Skeletal muscle tissue (tissue), 4 donors: Measurements from ENCODE around the gene UBR2. TPM values are rescaled to one million over a fixed set of nuclear protein-coding genes. Genes with fewer than 3 reads are reported as not detected.
"Not testable (repeated sequence)": the region's sequence is repeated elsewhere in the genome, so short reads cannot be mapped to it uniquely, and the experiment has no call there.

Experiments
- H3K27ac ChIP-seq: one replicate; pipeline ENCODE4 v1.7.0; 2013; ENCODE audit warnings: mild to moderate bottlenecking, low read depth, low read length, inconsistent platforms
- H3K27me3 ChIP-seq, 3 donors: one replicate each; pipeline ENCODE4 v1.7.0; 2013; ENCODE audit warnings: low read length in 3 of 3; ENCODE audit not compliant: control insufficient read depth in 3 of 3, insufficient read depth in 3 of 3
- H3K36me3 ChIP-seq, 3 donors: one replicate each; pipeline ENCODE4 v1.7.0; 2013; ENCODE audit warnings: low read length in 3 of 3; ENCODE audit not compliant: control insufficient read depth in 3 of 3, insufficient read depth in 3 of 3
- H3K4me1 ChIP-seq, 3 donors: one replicate each; pipeline ENCODE4 v1.7.0; 2013; ENCODE audit warnings: low read length in 3 of 3, mild to moderate bottlenecking in 3 of 3; ENCODE audit not compliant: control insufficient read depth in 3 of 3, insufficient read depth in 3 of 3
- H3K4me3 ChIP-seq, 3 donors: one replicate each; pipeline ENCODE4 v1.7.0; 2013; ENCODE audit warnings: low read length in 3 of 3
- H3K9ac ChIP-seq, 3 donors: one replicate each; pipeline ENCODE4 v1.7.0; 2013; ENCODE audit warnings: low read length in 3 of 3, mild to moderate bottlenecking in 3 of 3, moderate library complexity in 2 of 3, low read depth in 1 of 3
- H3K9me3 ChIP-seq, 3 donors: one replicate each; pipeline ENCODE4 v1.7.0; 2013; ENCODE audit warnings: low read length in 3 of 3; ENCODE audit not compliant: control insufficient read depth in 3 of 3
- total RNA-seq: library from RNA; depleted of rRNA; stranded (reverse); fragments of >200 nt; gene quantifications from one replicate; pipeline ENCODE4 v1.2.3, GENCODE V29; 2014
- donor health status: Osteomylitis.

Gene UBR2
- total RNA-seq, 1 donor from 2014 or later = 24.0 TPM

- not testable (repeated sequence) for H3K9me3 ChIP-seq, H3K9ac ChIP-seq, H3K36me3 ChIP-seq, H3K4me3 ChIP-seq, H3K27ac ChIP-seq, H3K27me3 ChIP-seq
- H3K4me1 ChIP-seq = peaks cover 3 to 13% (median 4%) of the 10 kb centered on the region in 3 donors
Observed at GRCh38 chr6:42567237-42567636, 3.4 kb downstream of the UBR2 start.

- no peak overlapping the region for H3K4me3 ChIP-seq
Observed at GRCh38 chr6:42569102-42570028, 5.5 kb downstream of the UBR2 start.

DNA sequence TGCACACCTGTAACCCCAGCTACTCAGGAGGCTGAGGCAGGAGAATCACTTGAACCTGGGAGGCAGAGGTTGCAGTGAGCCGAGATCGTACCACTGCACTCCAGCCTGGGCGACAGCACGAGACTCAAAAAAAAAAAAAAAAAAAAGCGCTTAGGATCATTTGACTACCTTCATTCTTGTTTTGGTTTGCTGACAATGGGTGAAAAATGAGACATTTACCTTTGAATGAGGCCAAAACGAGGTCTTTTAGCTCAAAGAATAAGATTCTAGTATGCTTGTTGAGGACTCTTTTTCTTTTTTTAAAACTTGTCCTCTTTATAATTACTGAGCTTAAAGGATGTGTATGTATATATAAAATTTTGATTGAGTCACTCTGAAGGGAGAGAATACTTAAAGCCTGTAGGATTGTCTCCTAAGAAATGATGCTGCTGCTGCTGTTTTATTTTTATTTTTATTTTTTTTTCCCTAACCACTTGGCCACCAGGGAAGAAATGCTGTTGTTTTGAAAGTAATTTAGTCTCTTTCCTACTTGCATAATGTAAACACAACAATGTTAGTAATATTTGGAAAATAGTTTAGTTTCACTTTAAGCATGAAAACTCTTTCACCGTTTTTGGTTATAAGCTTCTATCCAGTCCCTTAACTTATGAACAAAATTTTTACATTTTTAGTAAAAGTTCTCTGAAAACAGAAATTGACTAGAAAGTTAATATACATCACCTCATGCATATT is 7.9 kb downstream of the UBR2 start:
- H3K4me3 ChIP-seq = no peak overlapping the region
- peaks cover 0 to 6% (median 4%) of the 10 kb centered on the region in 3 donors for H3K36me3 ChIP-seq
- H3K4me1 ChIP-seq = peaks cover 9 to 14% (median 10%) of the 10 kb centered on the region in 3 donors
- H3K27me3 ChIP-seq = no peaks in the 10 kb centered on the region
- H3K9ac ChIP-seq = no peak overlapping the region
- H3K27ac ChIP-seq = no peak overlapping the region
- H3K9me3 ChIP-seq = no peaks in the 10 kb centered on the region

More at GRCh38 chr6:42569102-42570028, 5.5 kb downstream of the UBR2 start:
- H3K9me3 ChIP-seq = no peaks in the 10 kb centered on the region
- no peaks in the 10 kb centered on the region for H3K27me3 ChIP-seq
- H3K27ac ChIP-seq = peak overlapping the region; percentile 31
- peaks cover 4 to 13% (median 5%) of the 10 kb centered on the region in 3 donors for H3K4me1 ChIP-seq
- peaks cover 0 to 4% (median under 1%) of the 10 kb centered on the region in 3 donors for H3K36me3 ChIP-seq
- H3K9ac ChIP-seq = no peak overlapping the region

- H3K27me3 ChIP-seq = no peaks in the 10 kb centered on the region
- H3K9ac ChIP-seq = no peak overlapping the region
- H3K4me3 ChIP-seq = no peak overlapping the region
- H3K4me1 ChIP-seq = peaks cover 6 to 16% (median 10%) of the 10 kb centered on the region in 3 donors
- peaks cover 0 to 6% (median 6%) of the 10 kb centered on the region in 3 donors for H3K36me3 ChIP-seq
- no peaks in the 10 kb centered on the region for H3K9me3 ChIP-seq
- H3K27ac ChIP-seq = no peak overlapping the region
Observed at GRCh38 chr6:42572523-42572922, 8.7 kb downstream of the UBR2 start.

DNA sequence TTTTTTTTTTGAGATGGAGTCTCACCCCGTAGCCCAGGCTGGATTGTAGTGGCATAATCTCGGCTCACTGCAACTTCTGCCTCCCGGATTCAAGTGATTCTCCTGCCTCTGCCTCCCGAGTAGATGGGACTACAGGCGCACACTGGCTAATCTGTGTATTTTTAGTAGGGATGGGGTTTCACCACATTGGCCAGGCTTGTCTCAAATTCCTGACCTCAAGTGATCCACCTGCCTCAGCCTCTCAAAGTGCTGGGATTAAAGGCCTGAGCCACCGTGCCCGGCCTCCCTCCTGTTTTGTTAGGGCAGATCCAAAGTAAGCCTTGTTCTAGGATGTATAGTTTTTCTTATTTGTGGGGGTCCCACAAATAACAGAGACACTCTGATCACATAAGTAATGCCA is 12.7 kb downstream of the UBR2 start:
- H3K27ac ChIP-seq = not testable (repeated sequence)

GRCh38 chr6:42598300-42598699 is 34.5 kb downstream of the UBR2 start:
- Histone ChIP-seq H3K9me3 (no peaks in the 10 kb centered on the region), H3K27ac (no peak overlapping the region), H3K27me3 (no peaks in the 10 kb centered on the region), H3K36me3 (peaks cover 0 to 6% (median 0%) of the 10 kb centered on the region in 3 donors), H3K4me1 (no peaks in the 10 kb centered on the region), H3K9ac (no peak overlapping the region), H3K4me3 (no peak overlapping the region)

More for the DNA sequence above, 12.7 kb downstream of the UBR2 start:
- not testable (repeated sequence) for H3K9me3 ChIP-seq, H3K27me3 ChIP-seq, H3K9ac ChIP-seq, H3K4me3 ChIP-seq
- Histone ChIP-seq H3K36me3 (peaks cover 0 to 13% (median 6%) of the 10 kb centered on the region in 3 donors), H3K4me1 (peaks cover 6 to 13% (median 12%) of the 10 kb centered on the region in 3 donors)

GRCh38 chr6:42599558-42599957 is 35.7 kb downstream of the UBR2 start:
- Histone ChIP-seq H3K27me3 (no peaks in the 10 kb centered on the region), H3K27ac (no peak overlapping the region), H3K9ac (no peak overlapping the region), H3K4me1 (no peaks in the 10 kb centered on the region), H3K36me3 (peaks cover 0 to 4% (median 2%) of the 10 kb centered on the region in 3 donors), H3K9me3 (no peaks in the 10 kb centered on the region), H3K4me3 (no peak overlapping the region)

DNA sequence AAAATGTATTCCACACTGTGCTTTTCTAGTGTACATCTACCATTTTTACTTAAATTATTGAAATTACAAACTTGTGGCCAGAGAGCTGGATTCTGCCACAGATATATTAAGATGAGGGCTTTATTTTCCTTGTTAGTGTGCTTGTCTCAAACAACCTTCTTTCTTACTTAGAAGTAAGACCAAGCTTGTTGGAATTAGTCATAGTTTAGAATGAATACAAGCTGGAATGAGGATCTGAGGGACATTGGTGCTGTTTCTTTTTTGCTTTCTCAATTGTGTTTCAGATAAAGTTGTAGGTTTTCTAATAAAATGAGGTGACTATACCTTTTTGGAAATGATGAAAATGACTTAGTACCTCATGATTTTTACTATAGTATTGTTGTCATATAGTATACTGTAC is 40.3 kb downstream of the UBR2 start:
- Histone ChIP-seq H3K9ac (no peak overlapping the region), H3K9me3 (no peaks in the 10 kb centered on the region), H3K4me1 (no peaks in the 10 kb centered on the region), H3K27ac (no peak overlapping the region), H3K4me3 (no peak overlapping the region), H3K27me3 (no peaks in the 10 kb centered on the region), H3K36me3 (peaks cover 0 to 22% (median 8%) of the 10 kb centered on the region in 3 donors)

GRCh38 chr6:42604699-42605098 is 40.9 kb downstream of the UBR2 start:
- H3K9ac ChIP-seq, H3K4me3 ChIP-seq, H3K4me1 ChIP-seq, H3K9me3 ChIP-seq, H3K27ac ChIP-seq, H3K27me3 ChIP-seq: not testable (repeated sequence)
- peaks cover 0 to 22% (median 8%) of the 10 kb centered on the region in 3 donors for H3K36me3 ChIP-seq

DNA sequence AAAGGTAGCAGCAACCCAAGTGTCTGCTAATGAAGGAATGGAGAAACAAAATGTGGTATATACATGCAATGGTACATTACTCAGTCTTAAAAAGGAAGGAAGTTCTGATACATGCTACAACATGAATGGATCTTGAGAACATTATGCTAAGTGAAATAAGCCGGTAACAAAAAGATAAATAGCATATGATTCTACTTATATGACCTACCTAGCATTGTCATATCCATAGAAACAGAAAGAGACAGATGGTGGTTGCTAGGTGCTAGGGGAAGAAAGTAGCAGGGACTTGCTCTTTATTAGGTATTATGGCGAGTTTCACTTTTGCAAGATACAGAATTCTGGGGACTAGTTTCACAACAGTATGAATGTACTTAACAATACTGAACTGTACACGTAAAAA is 46.6 kb downstream of the UBR2 start:
- H3K9me3 ChIP-seq = no peaks in the 10 kb centered on the region
- no peak overlapping the region for H3K27ac ChIP-seq
- no peaks in the 10 kb centered on the region for H3K4me1 ChIP-seq
- no peaks in the 10 kb centered on the region for H3K27me3 ChIP-seq
- no peak overlapping the region for H3K4me3 ChIP-seq
- H3K36me3 ChIP-seq = peaks cover 5 to 22% (median 5%) of the 10 kb centered on the region in 3 donors
- no peak overlapping the region for H3K9ac ChIP-seq
